ENCODE data around the gene HSF4. TPM values are rescaled to one million over a fixed set of nuclear protein-coding genes. Genes with fewer than 3 reads are reported as not detected.

Gene HSF4
- 1.5 and 5.5 TPM in 2 replicates for total RNA-seq

DNA sequence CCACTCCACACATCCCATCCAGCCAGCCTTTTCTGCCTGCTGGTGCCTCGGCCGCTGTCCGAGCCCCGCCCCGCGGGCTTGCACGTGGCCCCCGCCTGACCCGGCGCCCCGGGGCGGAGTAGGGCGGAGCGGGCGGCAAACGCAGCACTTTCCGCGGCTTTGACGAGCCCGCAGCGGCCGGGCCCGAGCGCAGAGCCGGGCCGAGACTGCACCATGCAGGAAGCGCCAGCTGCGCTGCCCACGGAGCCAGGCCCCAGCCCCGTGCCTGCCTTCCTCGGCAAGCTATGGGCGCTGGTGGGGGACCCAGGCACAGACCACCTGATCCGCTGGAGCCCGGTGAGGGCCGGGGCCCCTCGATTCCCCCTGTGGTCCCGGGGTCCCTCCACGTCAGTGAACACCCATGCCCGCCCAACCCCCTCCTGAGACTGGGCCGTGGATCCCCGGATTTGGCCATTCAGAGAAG is at the start of gene HSF4:
Gene HSF4 (plus strand): TSS at position 147 of the 463 bp plus-strand sequence. CDS start 67 bp downstream, at position 214.
- DNase-seq (ENCODE audit: low read depth), result no peak
- TF ChIP-seq, protein P1, sequence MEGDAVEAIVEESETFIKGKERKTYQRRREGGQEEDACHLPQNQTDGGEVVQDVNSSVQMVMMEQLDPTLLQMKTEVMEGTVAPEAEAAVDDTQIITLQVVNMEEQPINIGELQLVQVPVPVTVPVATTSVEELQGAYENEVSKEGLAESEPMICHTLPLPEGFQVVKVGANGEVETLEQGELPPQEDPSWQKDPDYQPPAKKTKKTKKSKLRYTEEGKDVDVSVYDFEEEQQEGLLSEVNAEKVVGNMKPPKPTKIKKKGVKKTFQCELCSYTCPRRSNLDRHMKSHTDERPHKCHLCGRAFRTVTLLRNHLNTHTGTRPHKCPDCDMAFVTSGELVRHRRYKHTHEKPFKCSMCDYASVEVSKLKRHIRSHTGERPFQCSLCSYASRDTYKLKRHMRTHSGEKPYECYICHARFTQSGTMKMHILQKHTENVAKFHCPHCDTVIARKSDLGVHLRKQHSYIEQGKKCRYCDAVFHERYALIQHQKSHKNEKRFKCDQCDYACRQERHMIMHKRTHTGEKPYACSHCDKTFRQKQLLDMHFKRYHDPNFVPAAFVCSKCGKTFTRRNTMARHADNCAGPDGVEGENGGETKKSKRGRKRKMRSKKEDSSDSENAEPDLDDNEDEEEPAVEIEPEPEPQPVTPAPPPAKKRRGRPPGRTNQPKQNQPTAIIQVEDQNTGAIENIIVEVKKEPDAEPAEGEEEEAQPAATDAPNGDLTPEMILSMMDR (IDR thresholded peaks at IDR 0.05; ENCODE audit: insufficient read depth, low read length, poor library complexity, severe bottlenecking), result no peak
- Histone ChIP-seq H3K36me3 (ENCODE audit: control insufficient read depth, insufficient read depth, low read length) (peaks cover 1% of the 10 kb centered on the region), H3K4me3 (ENCODE audit: low read depth, low read length) (peak within 1 kb of the TSS; percentile 5), H3K27me3 (ENCODE audit: control insufficient read depth, insufficient read depth, low read length) (peaks cover 61% of the 10 kb centered on the region)

- H3K4me3 ChIP-seq (ENCODE audit: low read depth, low read length), result no peak overlapping the region
- H3K36me3 ChIP-seq (ENCODE audit: control insufficient read depth, insufficient read depth, low read length), result no peaks in the 10 kb centered on the region
- DNase-seq (ENCODE audit: low read depth), result no peak
- H3K27me3 ChIP-seq (ENCODE audit: control insufficient read depth, insufficient read depth, low read length), result no peaks in the 10 kb centered on the region
- TF ChIP-seq, protein P1 (IDR thresholded peaks at IDR 0.05; ENCODE audit: insufficient read depth, low read length, poor library complexity, severe bottlenecking), result no peak
Measured at GRCh38 chr16:67114793-67115192, 49.8 kb upstream of the HSF4 start.

DNA sequence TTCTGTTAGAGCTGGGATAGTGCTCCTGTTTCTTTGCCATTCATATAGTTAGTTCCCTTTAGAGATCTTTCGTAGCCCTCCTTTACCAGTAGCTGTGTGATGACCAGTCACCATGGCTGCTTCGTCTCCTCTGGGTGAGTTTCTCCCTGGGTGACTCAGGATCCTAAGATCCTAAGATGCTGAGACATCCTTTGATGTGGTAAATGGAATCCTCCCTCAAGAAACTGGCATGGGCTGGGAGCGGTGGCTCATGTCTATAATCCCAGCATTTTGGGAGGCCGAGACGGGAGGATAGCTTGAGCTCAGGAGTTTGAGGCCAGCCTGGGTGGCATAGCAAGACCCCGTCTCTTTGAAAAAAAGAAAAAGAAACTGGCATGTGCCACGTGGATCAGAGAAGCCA is 48.9 kb upstream of the HSF4 start:
- DNase-seq (ENCODE audit: low read depth), result peak; percentile 87
- no peaks in the 10 kb centered on the region for H3K27me3 ChIP-seq (ENCODE audit: control insufficient read depth, insufficient read depth, low read length)
- H3K36me3 ChIP-seq (ENCODE audit: control insufficient read depth, insufficient read depth, low read length), result no peaks in the 10 kb centered on the region
- TF ChIP-seq, protein P1 (IDR thresholded peaks at IDR 0.05; ENCODE audit: insufficient read depth, low read length, poor library complexity, severe bottlenecking), result no peak
- no peak overlapping the region for H3K4me3 ChIP-seq (ENCODE audit: low read depth, low read length)

GRCh38 chr16:67116388-67117311 is 47.9 kb upstream of the HSF4 start:
- no peak overlapping the region for H3K4me3 ChIP-seq (ENCODE audit: low read depth, low read length)
- TF ChIP-seq, protein P1 (IDR thresholded peaks at IDR 0.05; ENCODE audit: insufficient read depth, low read length, poor library complexity, severe bottlenecking), result no peak
- no peaks in the 10 kb centered on the region for H3K27me3 ChIP-seq (ENCODE audit: control insufficient read depth, insufficient read depth, low read length)
- no peaks in the 10 kb centered on the region for H3K36me3 ChIP-seq (ENCODE audit: control insufficient read depth, insufficient read depth, low read length)
- DNase-seq (ENCODE audit: low read depth), result no peak

- Histone ChIP-seq H3K4me3 (ENCODE audit: low read depth, low read length) (no peak overlapping the region), H3K36me3 (ENCODE audit: control insufficient read depth, insufficient read depth, low read length) (no peaks in the 10 kb centered on the region), H3K27me3 (ENCODE audit: control insufficient read depth, insufficient read depth, low read length) (no peaks in the 10 kb centered on the region)
- TF ChIP-seq, protein P1 (IDR thresholded peaks at IDR 0.05; ENCODE audit: insufficient read depth, low read length, poor library complexity, severe bottlenecking), result no peak
- DNase-seq (ENCODE audit: low read depth), result no peak
Measured at GRCh38 chr16:67117716-67118115, 46.8 kb upstream of the HSF4 start.
